ENCODE measurements around the gene SGCG.

DNA sequence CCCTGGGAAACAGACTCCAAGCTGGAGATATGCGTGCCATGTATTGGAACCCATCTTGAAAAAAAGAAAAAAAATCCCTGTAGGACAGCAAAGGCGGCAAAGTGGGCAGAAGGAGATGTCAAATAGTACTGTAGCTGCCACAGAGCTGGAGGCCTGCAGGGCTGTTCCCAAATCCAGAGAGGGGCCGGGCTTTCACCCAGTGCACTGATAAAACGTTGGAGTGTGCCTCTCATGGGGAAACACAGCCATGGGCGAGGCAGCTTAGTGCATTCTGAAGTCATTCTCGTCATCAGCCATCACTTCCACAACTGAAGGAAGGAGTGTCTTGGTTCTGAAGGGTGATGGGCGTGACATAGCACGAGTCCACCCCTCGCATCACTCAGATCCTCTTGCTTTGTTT is 4.8 kb downstream of the SGCG start:
- TF ChIP-seq, protein P1, sequence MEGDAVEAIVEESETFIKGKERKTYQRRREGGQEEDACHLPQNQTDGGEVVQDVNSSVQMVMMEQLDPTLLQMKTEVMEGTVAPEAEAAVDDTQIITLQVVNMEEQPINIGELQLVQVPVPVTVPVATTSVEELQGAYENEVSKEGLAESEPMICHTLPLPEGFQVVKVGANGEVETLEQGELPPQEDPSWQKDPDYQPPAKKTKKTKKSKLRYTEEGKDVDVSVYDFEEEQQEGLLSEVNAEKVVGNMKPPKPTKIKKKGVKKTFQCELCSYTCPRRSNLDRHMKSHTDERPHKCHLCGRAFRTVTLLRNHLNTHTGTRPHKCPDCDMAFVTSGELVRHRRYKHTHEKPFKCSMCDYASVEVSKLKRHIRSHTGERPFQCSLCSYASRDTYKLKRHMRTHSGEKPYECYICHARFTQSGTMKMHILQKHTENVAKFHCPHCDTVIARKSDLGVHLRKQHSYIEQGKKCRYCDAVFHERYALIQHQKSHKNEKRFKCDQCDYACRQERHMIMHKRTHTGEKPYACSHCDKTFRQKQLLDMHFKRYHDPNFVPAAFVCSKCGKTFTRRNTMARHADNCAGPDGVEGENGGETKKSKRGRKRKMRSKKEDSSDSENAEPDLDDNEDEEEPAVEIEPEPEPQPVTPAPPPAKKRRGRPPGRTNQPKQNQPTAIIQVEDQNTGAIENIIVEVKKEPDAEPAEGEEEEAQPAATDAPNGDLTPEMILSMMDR (IDR thresholded peaks at IDR 0.05; ENCODE audit: low read depth, low read length, poor library complexity, severe bottlenecking), result no peak
- no peak for TF ChIP-seq EZH2phosphoT487 (IDR thresholded peaks at IDR 0.05; ENCODE audit: borderline replicate concordance, low read length)

Measured in DOHH2 (cell line).